ENCODE data around the gene SECISBP2L.
A peak's percentile ranks its signal among the peaks of the same experiment; 100 is the strongest.

Gene SECISBP2L

GRCh38 chr15:48992545-48992944, 53.7 kb downstream of the SECISBP2L start:
- DNase-seq: no peak

- no peak for DNase-seq
Observed at GRCh38 chr15:48992096-48992495, 54.1 kb downstream of the SECISBP2L start.

GRCh38 chr15:48989170-48989569, 57.1 kb downstream of the SECISBP2L start:
- DNase-seq: peak; percentile 64

- no peak for DNase-seq
Observed at GRCh38 chr15:48987142-48987541, 59.1 kb downstream of the SECISBP2L start.

GRCh38 chr15:48986240-48986639, 60.0 kb downstream of the SECISBP2L start:
- DNase-seq: no peak

- no peak for DNase-seq
Observed at GRCh38 chr15:48985516-48985915, 60.7 kb downstream of the SECISBP2L start.

GRCh38 chr15:48984811-48985352, 61.4 kb downstream of the SECISBP2L start:
- DNase-seq: peak; percentile 28

GRCh38 chr15:48984021-48984710, 62.1 kb downstream of the SECISBP2L start:
- DNase-seq: no peak

GRCh38 chr15:48983300-48983699, 62.9 kb downstream of the SECISBP2L start:
- no peak for DNase-seq

GRCh38 chr15:48981941-48982340, 64.3 kb downstream of the SECISBP2L start:
- DNase-seq: no peak

GRCh38 chr15:48978638-48979037, 67.6 kb downstream of the SECISBP2L start:
- DNase-seq: no peak

- no peak for DNase-seq
Observed at GRCh38 chr15:48976444-48977088, 69.7 kb downstream of the SECISBP2L start.

- peak; percentile 84 for DNase-seq
Observed at GRCh38 chr15:48975472-48976419, 70.5 kb downstream of the SECISBP2L start.

GRCh38 chr15:48974882-48975281, 71.4 kb downstream of the SECISBP2L start:
- peak; percentile 10 for DNase-seq

GRCh38 chr15:48972750-48973503, 73.3 kb downstream of the SECISBP2L start:
- no peak for DNase-seq

GRCh38 chr15:48970926-48971325, 75.3 kb downstream of the SECISBP2L start:
- DNase-seq: peak; percentile 64

- no peak for DNase-seq
Observed at GRCh38 chr15:48968066-48968465, 78.2 kb downstream of the SECISBP2L start.

GRCh38 chr15:48967336-48967735, 78.9 kb downstream of the SECISBP2L start:
- DNase-seq: no peak

- DNase-seq: peak; percentile 68
Observed at GRCh38 chr15:48966595-48967301, 79.5 kb downstream of the SECISBP2L start.

GRCh38 chr15:48965972-48966371, 80.3 kb downstream of the SECISBP2L start:
- DNase-seq: peak; percentile 49

- DNase-seq: no peak
Observed at GRCh38 chr15:48964898-48965297, 81.3 kb downstream of the SECISBP2L start.
